OCI-LY7 (cell line): ENCODE measurements around the gene TRIM13. TPM values are rescaled to one million over a fixed set of nuclear protein-coding genes. Genes with fewer than 3 reads are reported as not detected.

Experiments
- BruUV-seq: library from RNA; stranded (reverse); fragments of 400-500 nt; replicated peaks from 2 replicates; lab custom pipeline; 2021; lab: Mats Ljungman, UMichigan
- CTCF ChIA-PET: fragments of 300-600 bp; sonication (Branson Sonifier 250); formaldehyde crosslinking; loops from one replicate; lab custom pipeline; 2022; ENCODE audit warnings: antibody characterized with exemption; ENCODE audit not compliant: unreplicated experiment; lab: Charles Lee
- POLR2A ChIA-PET: fragments of 300-600 bp; sonication (Branson Sonifier 250); formaldehyde crosslinking; loops from one replicate; lab custom pipeline; 2022; ENCODE audit warnings: antibody characterized with exemption; lab: Charles Lee
- DNase-seq: peaks from one replicate; pipeline ENCODE4 v3.0.0-alpha.2; 2015; ENCODE audit warnings: low spot score
- H2AFZ ChIP-seq: fragments of 200-600 bp; sonication (generic), shearing (Covaris generic); 2 replicates; pipeline ENCODE4 v1.6.1; 2014; ENCODE audit warnings: mild to moderate bottlenecking, antibody characterized with exemption, low read length, moderate library complexity
- H3K27ac ChIP-seq: fragments of 200-600 bp; sonication (generic); 2 replicates; pipeline ENCODE4 v1.5.1; 2014; ENCODE audit warnings: mixed run types, low read depth, mild to moderate bottlenecking, moderate library complexity, low read length, inconsistent platforms; ENCODE audit not compliant: poor library complexity, severe bottlenecking
- H3K36me3 ChIP-seq: fragments of 200-600 bp; sonication (generic); 2 replicates; pipeline ENCODE4 v1.6.1; 2014; ENCODE audit warnings: mild to moderate bottlenecking, antibody characterized with exemption, low read length, moderate library complexity, mixed read lengths; ENCODE audit not compliant: insufficient read depth
- H3K4me1 ChIP-seq: fragments of 200-600 bp; sonication (generic); 2 replicates; pipeline ENCODE4 v1.5.1; 2014; ENCODE audit warnings: mild to moderate bottlenecking, low read length; ENCODE audit not compliant: insufficient read depth, poor library complexity, severe bottlenecking
- H3K4me2 ChIP-seq: fragments of 200-600 bp; sonication (generic); 2 replicates; pipeline ENCODE4 v1.6.1; 2014; ENCODE audit warnings: mild to moderate bottlenecking, low read length
- H3K4me3 ChIP-seq: fragments of 200-600 bp; sonication (generic); 2 replicates; pipeline ENCODE4 v1.5.1; 2014; ENCODE audit warnings: mild to moderate bottlenecking, low read depth, low read length; ENCODE audit not compliant: poor library complexity, severe bottlenecking
- H3K79me2 ChIP-seq: fragments of 200-600 bp; sonication (generic); 2 replicates; pipeline ENCODE4 v1.6.1; 2016; ENCODE audit warnings: low read depth, mild to moderate bottlenecking, low read length, moderate library complexity, mixed read lengths; ENCODE audit not compliant: insufficient read depth
- H3K9me2 ChIP-seq: fragments of 200-600 bp; sonication (generic); 2 replicates; pipeline ENCODE4 v1.6.1; 2016; ENCODE audit warnings: mild to moderate bottlenecking, low read length, mixed read lengths; ENCODE audit not compliant: insufficient read depth
- H3K9me3 ChIP-seq: fragments of 200-600 bp; sonication (generic); 2 replicates; pipeline ENCODE4 v1.6.1; 2014; ENCODE audit warnings: mild to moderate bottlenecking, mixed run types, low read length, mixed read lengths
- H4K20me1 ChIP-seq: fragments of 200-600 bp; sonication (generic); 2 replicates; pipeline ENCODE4 v1.6.1; 2014; ENCODE audit warnings: mild to moderate bottlenecking, antibody characterized with exemption, low read length, moderate library complexity, mixed read lengths; ENCODE audit not compliant: insufficient read depth
- CTCF ChIP-seq: fragments of 200-600 bp; sonication (generic); conservative IDR thresholded peaks from 2 replicates; pipeline ENCODE4 v1.5.1; 2014; ENCODE audit warnings: mild to moderate bottlenecking, antibody characterized with exemption, low read length, moderate library complexity, mixed read lengths
- EZH2phosphoT487 ChIP-seq: fragments of 200-600 bp; sonication (generic); IDR thresholded peaks from 2 replicates; pipeline ENCODE4 v1.6.1; 2018; ENCODE audit warnings: low read depth, borderline replicate concordance, mild to moderate bottlenecking, mixed run types, antibody characterized with exemption, low read length, moderate library complexity, mixed read lengths
- intact Hi-C: fragments of 100-400 bp; cut with micrococcal nuclease; formaldehyde crosslinking; loops from one replicate; pipeline ENCODE4 v1.10.0; 2022; ENCODE audit not compliant: unreplicated experiment
- total RNA-seq, 2 experiments: library from RNA; depleted of rRNA in 1 of 2; stranded (reverse); fragments of >200 nt in 1 of 2; shearing (Covaris generic) in 1 of 2; gene quantifications; 2 replicates each; pipeline ENCODE4 v1.2.3, GENCODE V29; 2014 to 2022

The TRIM13 gene
- total RNA-seq, 2 experiments from 2014 or later, result 12.5 to 13.8 TPM

GRCh38 chr13:49998714-49999624, 2.1 kb downstream of the TRIM13 start:
- DNase-seq, result no peak
- Histone ChIP-seq H3K9me3 (no peaks in the 10 kb centered on the region), H4K20me1 (peaks cover 4% of the 10 kb centered on the region; the same call in 1 of the 2 replicates), H3K79me2 (peaks cover 39% of the 10 kb centered on the region), H3K9me2 (no peaks in the 10 kb centered on the region), H3K4me1 (peaks cover 39% of the 10 kb centered on the region), H2AFZ (no peak overlapping the region), H3K36me3 (peaks cover 74% of the 10 kb centered on the region), H3K4me2 (peak overlapping the region; percentile 83), H3K4me3 (peak overlapping the region; percentile 94), H3K27ac (no peak overlapping the region)
- POLR2A ChIA-PET, result interaction anchor here (0.6 to 1.9 kb wide), 4 partner anchors 19 to 388 kb away, joined by 3 to 5 read pairs (median 3); no protein-coding TSS in a partner anchor
- no TSS peak for BruUV-seq
- no peak for TF ChIP-seq CTCF
- TF ChIP-seq EZH2phosphoT487, result no peak
- intact Hi-C loops, result loop anchor here (5.0 to 10.0 kb wide), 4 partner anchors 513 to 913 kb away; no protein-coding TSS in a partner anchor
- CTCF ChIA-PET, result interaction anchor here (0.6 kb wide), 2 partner anchors 372 to 1085 kb away, joined by 3 read pairs; no protein-coding TSS in a partner anchor

GRCh38 chr13:50001287-50001686, 4.4 kb downstream of the TRIM13 start:
- Histone ChIP-seq H2AFZ (no peak overlapping the region), H3K36me3 (peaks cover 86% of the 10 kb centered on the region), H3K4me3 (no peak overlapping the region), H3K27ac (no peak overlapping the region), H3K4me2 (no peak overlapping the region), H3K4me1 (peaks cover 30% of the 10 kb centered on the region), H4K20me1 (peaks cover 4% of the 10 kb centered on the region; the same call in 1 of the 2 replicates), H3K9me3 (no peaks in the 10 kb centered on the region; the same call in 1 of the 2 replicates), H3K9me2 (no peaks in the 10 kb centered on the region), H3K79me2 (peaks cover 39% of the 10 kb centered on the region)
- TF ChIP-seq EZH2phosphoT487, result no peak
- TF ChIP-seq CTCF, result no peak
- no peak for DNase-seq
- intact Hi-C loops, result no loop called here
- no TSS peak for BruUV-seq
- ChIA-PET CTCF (no interaction called here), POLR2A (interaction anchor here (0.6 to 0.7 kb wide), 2 partner anchors 152 to 474 kb away, joined by 3 read pairs; no protein-coding TSS in a partner anchor)
